HTERT RPE-1 (cell line): ENCODE measurements around the gene ZNF816.
"Not testable (repeated sequence)": the region's sequence is repeated elsewhere in the genome, so short reads cannot be mapped to it uniquely, and the experiment has no call there.

ENCODE experiments used
- in situ Hi-C: fragments of 300-500 bp; cut with MboI; formaldehyde crosslinking; loops from 4 replicates; pipeline ENCODE4 v1.14.3; 2020; ENCODE audit warnings: low sequenced_read_pairs

ZNF816 gene

GRCh38 chr19:52936151-52936953, 26.3 kb downstream of the ZNF816 start:
- in situ Hi-C loops, result no loop called here

- in situ Hi-C loops, result no loop called here
Measured at GRCh38 chr19:52935434-52935833, 27.2 kb downstream of the ZNF816 start.

GRCh38 chr19:52924641-52925040, 38.0 kb downstream of the ZNF816 start:
- in situ Hi-C loops, result not testable (repeated sequence)

- in situ Hi-C loops, result no loop called here
Measured at GRCh38 chr19:52923778-52924593, 38.7 kb downstream of the ZNF816 start.

GRCh38 chr19:52922841-52923777, 39.6 kb downstream of the ZNF816 start, which contains the start of gene ZNF888:
ZNF888 (minus strand) TSS chr19:52923428; CDS start chr19:52917873, 5,555 bp downstream.
- in situ Hi-C loops, result no loop called here

GRCh38 chr19:52917531-52917930, 45.1 kb downstream of the ZNF816 start:
- in situ Hi-C loops, result no loop called here

GRCh38 chr19:52910648-52911047, 52.0 kb downstream of the ZNF816 start:
- in situ Hi-C loops, result no loop called here

- in situ Hi-C loops, result not testable (repeated sequence)
Measured at GRCh38 chr19:52904052-52904780, 58.5 kb downstream of the ZNF816 start.

- in situ Hi-C loops, result no loop called here
Measured at GRCh38 chr19:52901842-52902241, 60.8 kb downstream of the ZNF816 start.
